HepG2 (cell line): ENCODE measurements around the gene SOAT2. TPM values are rescaled to one million over a fixed set of nuclear protein-coding genes. Genes with fewer than 3 reads are reported as not detected.
A peak's percentile ranks its signal among the peaks of the same experiment; 100 is the strongest.

ENCODE experiments used
- ARNT2 ChIP-seq: sonication (generic); formaldehyde crosslinking; IDR thresholded peaks from 2 replicates; pipeline ENCODE4 v1.8.0; 2022; ENCODE audit warnings: mild to moderate bottlenecking, low read depth, missing genetic modification reagents, moderate library complexity
- CCAR2 ChIP-seq: fragments of 200-400 bp; formaldehyde crosslinking; optimal IDR thresholded peaks from 2 replicates; pipeline ENCODE3; 2018; ENCODE audit warnings: low read depth, mild to moderate bottlenecking, low read length, moderate library complexity
- E2F1 ChIP-seq: sonication (generic); formaldehyde crosslinking; IDR thresholded peaks from 2 replicates; pipeline ENCODE4 v1.5.0; 2020; ENCODE audit warnings: missing genetic modification reagents
- GATAD2A ChIP-seq: IDR thresholded peaks from 2 replicates; pipeline ENCODE4 v1.6.1; 2016
- HNRNPL ChIP-seq: fragments of 200-400 bp; formaldehyde crosslinking; IDR thresholded peaks from 2 replicates; pipeline ENCODE4 v1.6.1; 2017; ENCODE audit warnings: mild to moderate bottlenecking, low read depth, low read length
- HOXA5 ChIP-seq: sonication (generic); formaldehyde crosslinking; IDR thresholded peaks from 2 replicates; pipeline ENCODE4 v1.4.0; 2020; ENCODE audit warnings: missing genetic modification reagents
- IKZF4 ChIP-seq: sonication (generic); formaldehyde crosslinking; IDR thresholded peaks from 2 replicates; pipeline ENCODE4 v1.5.1; 2020; ENCODE audit warnings: borderline replicate concordance, mild to moderate bottlenecking, low read depth, missing genetic modification reagents; ENCODE audit errors: not compliant biosample characterization
- MBD4 ChIP-seq: IDR thresholded peaks from 2 replicates; pipeline ENCODE4 v1.6.1; 2012; ENCODE audit warnings: low read length, inconsistent platforms, borderline replicate concordance
- MZF1 ChIP-seq: sonication (generic); formaldehyde crosslinking; IDR thresholded peaks from 2 replicates; pipeline ENCODE4 v1.8.1; 2023; ENCODE audit warnings: mild to moderate bottlenecking, missing genetic modification reagents, borderline replicate concordance
- NFRKB ChIP-seq: fragments of 450-650 bp; IDR thresholded peaks from 2 replicates; pipeline ENCODE4 v1.6.1; 2017
- RAD21 ChIP-seq: fragments of 450-650 bp; formaldehyde crosslinking; IDR thresholded peaks from 2 replicates; pipeline ENCODE4 v1.5.0; 2020; ENCODE audit warnings: mild to moderate bottlenecking
- SMYD3 ChIP-seq: sonication (generic); formaldehyde crosslinking; IDR thresholded peaks from 2 replicates; pipeline ENCODE4 v1.8.1; 2023; ENCODE audit warnings: mild to moderate bottlenecking, missing genetic modification reagents
- SSRP1 ChIP-seq: IDR thresholded peaks from 2 replicates; pipeline ENCODE4 v1.6.1; 2016; ENCODE audit warnings: control low read depth
- ZBTB40 ChIP-seq, 2 experiments: fragments of 450-650 bp in 1 of 2; sonication (generic) in 1 of 2; formaldehyde crosslinking in 1 of 2; IDR thresholded peaks; 2 replicates each; pipeline versions ENCODE4 v1.6.1 to v1.8.0; 2016 to 2022; ENCODE audit warnings: antibody characterized with exemption in 1 of 2, mild to moderate bottlenecking in 1 of 2, missing genetic modification reagents in 1 of 2
- ZNF672 ChIP-seq: sonication (generic); formaldehyde crosslinking; IDR thresholded peaks from 2 replicates; pipeline ENCODE4 v1.8.1; 2022; ENCODE audit warnings: missing genetic modification reagents
- ZNF710 ChIP-seq: sonication (generic); formaldehyde crosslinking; IDR thresholded peaks from 2 replicates; pipeline ENCODE4 v1.5.0; 2020; ENCODE audit warnings: mild to moderate bottlenecking, missing genetic modification reagents, borderline replicate concordance
- ZNF766 ChIP-seq: sonication (generic); formaldehyde crosslinking; IDR thresholded peaks from 2 replicates; pipeline ENCODE4 v1.5.0; 2020; ENCODE audit warnings: missing genetic modification reagents, borderline replicate concordance
- ZNF782 ChIP-seq: sonication (generic); formaldehyde crosslinking; IDR thresholded peaks from 2 replicates; pipeline ENCODE4 v1.4.0; 2020; ENCODE audit warnings: missing genetic modification reagents, mild to moderate bottlenecking, borderline replicate concordance
- polyA plus RNA-seq, 8 experiments: library from polyadenylated mRNA; depleted of rRNA in 3 of 8; stranded (reverse) in 7 of 8; unstranded in 1 of 8; fragments of >200 nt; fragmentation: Illumina TruSeq in 4 of 8; extraction: Trizol in 4 of 8; gene quantifications; 2 replicates each; pipeline versions ENCODE4 v1.2.1 to v1.2.3, GENCODE V29; 2011 to 2016; ENCODE audit warnings: low read depth in 4 of 8, missing spikeins in 1 of 8, mixed read lengths in 1 of 8; ENCODE audit not compliant: insufficient read depth in 1 of 8
- total RNA-seq, 5 experiments: library from RNA; depleted of rRNA; stranded (reverse); fragments of >200 nt; fragmentation: Illumina TruSeq; extraction: Trizol; gene quantifications; 2 replicates each; pipeline ENCODE4 v1.2.3, GENCODE V29; 2016; ENCODE audit warnings: low read depth in 1 of 5

SOAT2 gene
- total and polyA plus RNA-seq, 2 of the 13 experiments (the other 11 are each of a cell fraction or from before 2014, with no cell fraction given) = 14.9 to 108 TPM

GRCh38 chr12:53097564-53098353 is 5.5 kb upstream of the SOAT2 start, which contains the start of gene IGFBP6 (continued):
- TF ChIP-seq ZBTB40 (IDR thresholded peaks at IDR 0.05) = no peak
- peak; percentile 21; the same call in 1 of the 2 replicates for TF ChIP-seq ZBTB40 (CRISPR knock-in tag; IDR thresholded peaks at IDR 0.05)
- no peak for TF ChIP-seq SMYD3
- no peak for TF ChIP-seq ZNF782
- TF ChIP-seq HNRNPL = 0 out of 2 replicates have a peak, but pooled peaks have one; percentile 80
- TF ChIP-seq RAD21 (CRISPR knock-in tag) = no peak
- TF ChIP-seq GATAD2A (CRISPR knock-in tag) = no peak
- no peak for TF ChIP-seq HOXA5 (CRISPR knock-in tag)
- TF ChIP-seq E2F1 (CRISPR knock-in tag) = no peak
- no peak for TF ChIP-seq SSRP1 (CRISPR knock-in tag)
- TF ChIP-seq MZF1 = no peak
- no peak for TF ChIP-seq ZNF672 (CRISPR knock-in tag)
- TF ChIP-seq CCAR2 = no peak
- TF ChIP-seq ZNF710 (CRISPR knock-in tag) = no peak
- 0 out of 2 replicates have a peak, but pooled peaks have one; percentile 24 for TF ChIP-seq ARNT2
- no peak for TF ChIP-seq ZNF766 (CRISPR knock-in tag)
- no peak for TF ChIP-seq NFRKB
- no peak for TF ChIP-seq MBD4
- TF ChIP-seq IKZF4 (CRISPR knock-in tag) = no peak
